Adrenal gland (tissue), 5 donors: ENCODE data around the gene INPP5A.

Experiments used
- CTCF ChIP-seq, 6 experiments: fragments of 450-650 bp in 4 of 6; fragments of 200-600 bp in 2 of 6; sonication (generic) in 1 of 6; IDR thresholded peaks; 1 replicate in 5 of 6; 2 replicates in 1 of 6; pipeline versions ENCODE4 v1.5.1 to v1.8.0; 2016 to 2021; ENCODE audit warnings: antibody characterized with exemption in 6 of 6, mild to moderate bottlenecking in 2 of 6, moderate library complexity in 1 of 6
- POLR2A ChIP-seq, 2 donors: fragments of 450-650 bp; IDR thresholded peaks; one replicate each; pipeline ENCODE4 v1.6.1; 2017; ENCODE audit warnings: antibody characterized with exemption in 2 of 2, mild to moderate bottlenecking in 2 of 2, moderate library complexity in 1 of 2
- donor health status: DM: no; HTN: no; CAD: no.

GRCh38 chr10:132793213-132793612 lies 255.6 kb downstream of the INPP5A start:
- TF ChIP-seq POLR2A (IDR thresholded peaks at IDR 0.05) = no peak
- no peak for TF ChIP-seq CTCF (IDR thresholded peaks at IDR 0.05)
